Uterus (tissue), 4 donors: ENCODE measurements around the gene HSDL2. TPM values are rescaled to one million over a fixed set of nuclear protein-coding genes. Genes with fewer than 3 reads are reported as not detected.

Experiments used
- DNase-seq, 2 donors: peaks; one replicate each; pipeline ENCODE4 v3.0.0-alpha.2; 2019 to 2020
- H3K27ac ChIP-seq, 2 donors: fragments of 200-600 bp; sonication (generic); 1 replicate in 1 of 2; 2 replicates in 1 of 2; pipeline ENCODE4 v1.5.1; 2016 to 2018
- H3K27me3 ChIP-seq, 2 donors: fragments of 200-600 bp; sonication (generic); one replicate each; pipeline ENCODE4 v1.5.1; 2018 to 2019; ENCODE audit warnings: control low read depth in 1 of 2
- H3K36me3 ChIP-seq, 2 donors: fragments of 200-600 bp; sonication (generic); one replicate each; pipeline ENCODE4 v1.5.1; 2019; ENCODE audit warnings: control low read depth in 1 of 2
- H3K4me1 ChIP-seq, 2 donors: fragments of 200-600 bp; sonication (generic); one replicate each; pipeline ENCODE4 v1.5.1; 2018 to 2019; ENCODE audit warnings: control low read depth in 1 of 2
- H3K4me3 ChIP-seq, 2 donors: fragments of 200-600 bp; sonication (generic); 1 replicate in 1 of 2; 2 replicates in 1 of 2; pipeline ENCODE4 v1.5.1; 2018 to 2019; ENCODE audit warnings: mild to moderate bottlenecking in 1 of 2
- H3K9me3 ChIP-seq, 2 donors: fragments of 200-600 bp; sonication (generic); one replicate each; pipeline ENCODE4 v1.5.1; 2019; ENCODE audit warnings: control low read depth in 1 of 2
- CTCF ChIP-seq, 4 experiments: fragments of 200-600 bp in 2 of 4; fragments of 450-650 bp in 2 of 4; sonication (generic) in 2 of 4; IDR thresholded peaks; one replicate each; pipeline ENCODE4 v1.5.1; 2016 to 2019; ENCODE audit warnings: antibody characterized with exemption in 4 of 4, mild to moderate bottlenecking in 2 of 4, moderate library complexity in 1 of 4
- POLR2A ChIP-seq, 2 donors: fragments of 450-650 bp; IDR thresholded peaks; one replicate each; pipeline ENCODE4 v1.6.1; 2016; ENCODE audit warnings: antibody characterized with exemption in 2 of 2, mild to moderate bottlenecking in 1 of 2, moderate library complexity in 1 of 2
- intact Hi-C: fragments of 100-400 bp; cut with DNase I; formaldehyde crosslinking; loops from one replicate; pipeline ENCODE4 v1.15.1; 2023; ENCODE audit warnings: low total_unique reads
- total RNA-seq, 4 donors: library from RNA; depleted of rRNA in 3 of 4; stranded (reverse); fragments of >200 nt in 3 of 4; gene quantifications; one replicate each; pipeline versions ENCODE4 v1.1.0 to v1.2.4, GENCODE V29; 2014 to 2023
- donor health status: DM: yes; HTN: yes; CAD: no.

The HSDL2 gene
- total RNA-seq, 4 donors from 2014 or later = 12.6 to 55.1 (median 39.1) TPM

- TF ChIP-seq CTCF (IDR thresholded peaks at IDR 0.05) (no peak), POLR2A (IDR thresholded peaks at IDR 0.05) (no peak)
- Histone ChIP-seq H3K27me3 (no peaks in the 10 kb centered on the region), H3K27ac (no peak overlapping the region), H3K9me3 (no peaks in the 10 kb centered on the region), H3K4me1 (no peaks in the 10 kb centered on the region), H3K36me3 (no peaks in the 10 kb centered on the region), H3K4me3 (no peak overlapping the region)
- no peak for DNase-seq
- intact Hi-C loops = no loop called here
These were observed 42.7 kb downstream of the HSDL2 start for GRCh38 chr9:112422417-112423148.

DNA sequence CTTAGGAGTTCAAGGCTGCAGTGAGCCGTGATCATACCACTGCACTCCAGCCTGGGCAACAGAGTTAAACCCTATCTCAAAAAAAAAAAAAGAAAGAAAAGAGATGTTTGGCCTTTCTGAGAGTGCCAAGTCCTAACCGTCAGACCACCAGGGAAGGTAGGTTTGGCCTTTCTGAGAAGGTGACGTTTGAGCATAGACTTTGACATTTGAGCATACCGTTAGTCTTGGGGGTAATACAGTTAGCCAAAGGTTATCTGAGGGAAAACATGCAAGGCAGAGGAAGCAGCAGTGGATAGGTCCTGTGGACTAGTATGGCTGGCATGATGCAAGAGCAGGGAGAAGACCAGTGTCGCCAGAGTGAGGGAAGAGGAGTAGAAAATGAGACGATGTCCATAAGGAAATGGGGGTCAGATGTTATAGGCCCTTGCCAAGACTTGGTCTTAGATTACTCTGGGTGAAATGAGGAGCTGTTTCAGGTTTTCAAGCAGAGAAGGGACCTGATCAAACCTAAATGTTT lies 50.2 kb downstream of the HSDL2 start:
- no peaks in the 10 kb centered on the region for H3K27me3 ChIP-seq
- TF ChIP-seq POLR2A (IDR thresholded peaks at IDR 0.05) (no peak), CTCF (IDR thresholded peaks at IDR 0.05) (no peak)
- no peaks in the 10 kb centered on the region for H3K9me3 ChIP-seq
- no peaks in the 10 kb centered on the region for H3K4me1 ChIP-seq
- no peak for DNase-seq
- H3K4me3 ChIP-seq = no peak overlapping the region
- intact Hi-C loops = no loop called here
- H3K36me3 ChIP-seq = no peaks in the 10 kb centered on the region
- H3K27ac ChIP-seq = no peak overlapping the region

GRCh38 chr9:112433499-112434392 lies 53.8 kb downstream of the HSDL2 start:
- no peak overlapping the region for H3K4me3 ChIP-seq
- DNase-seq = no peak
- no peaks in the 10 kb centered on the region for H3K4me1 ChIP-seq
- TF ChIP-seq POLR2A (IDR thresholded peaks at IDR 0.05) (no peak), CTCF (IDR thresholded peaks at IDR 0.05) (no peak)
- no peaks in the 10 kb centered on the region for H3K27me3 ChIP-seq
- intact Hi-C loops = no loop called here
- no peaks in the 10 kb centered on the region for H3K36me3 ChIP-seq
- no peaks in the 10 kb centered on the region for H3K9me3 ChIP-seq
- H3K27ac ChIP-seq = no peak overlapping the region

- intact Hi-C loops = no loop called here
- no peaks in the 10 kb centered on the region for H3K27me3 ChIP-seq
These were observed 54.6 kb downstream of the HSDL2 start for GRCh38 chr9:112434487-112434886.

GRCh38 chr9:112437406-112437805 lies 57.5 kb downstream of the HSDL2 start:
- H3K9me3 ChIP-seq = no peaks in the 10 kb centered on the region
- intact Hi-C loops = no loop called here
- no peak for DNase-seq
- H3K4me1 ChIP-seq = no peaks in the 10 kb centered on the region
- H3K27me3 ChIP-seq = no peaks in the 10 kb centered on the region
- H3K4me3 ChIP-seq = no peak overlapping the region
- no peak for TF ChIP-seq CTCF (IDR thresholded peaks at IDR 0.05)
- TF ChIP-seq POLR2A (IDR thresholded peaks at IDR 0.05) = no peak
- no peak overlapping the region for H3K27ac ChIP-seq
- no peaks in the 10 kb centered on the region for H3K36me3 ChIP-seq

More at GRCh38 chr9:112434487-112434886, 54.6 kb downstream of the HSDL2 start:
- H3K4me1 ChIP-seq = no peaks in the 10 kb centered on the region
- no peak for TF ChIP-seq POLR2A (IDR thresholded peaks at IDR 0.05)
- no peak for DNase-seq
- H3K9me3 ChIP-seq = no peaks in the 10 kb centered on the region
- no peak overlapping the region for H3K4me3 ChIP-seq
- H3K36me3 ChIP-seq = no peaks in the 10 kb centered on the region
- H3K27ac ChIP-seq = no peak overlapping the region
